H1 (cell line): ENCODE data around the gene PARP1. TPM values are rescaled to one million over a fixed set of nuclear protein-coding genes. Genes with fewer than 3 reads are reported as not detected.

Experiments
- CEBPB ChIP-seq: IDR thresholded peaks from 2 replicates; pipeline ENCODE4 v1.6.1; 2012; ENCODE audit warnings: low read depth, low read length
- CTBP2 ChIP-seq: IDR thresholded peaks from 2 replicates; pipeline ENCODE4 v1.7.0; 2011; ENCODE audit warnings: borderline replicate concordance, mild to moderate bottlenecking, moderate library complexity, mixed read lengths, low read length; ENCODE audit not compliant: insufficient read depth, insufficient read length
- EP300 ChIP-seq, 2 experiments: IDR thresholded peaks; 1 replicate in 1 of 2; 2 replicates in 1 of 2; pipeline ENCODE4 v1.6.1; 2011 to 2012; ENCODE audit warnings: low read depth in 2 of 2, low read length in 2 of 2, mild to moderate bottlenecking in 2 of 2, borderline replicate concordance in 1 of 2, inconsistent platforms in 1 of 2, moderate library complexity in 1 of 2
- HDAC6 ChIP-seq: IDR thresholded peaks from one replicate; pipeline ENCODE4 v1.7.1; 2012; ENCODE audit warnings: low read depth, mild to moderate bottlenecking, inconsistent platforms, low read length, moderate library complexity
- JUN ChIP-seq: IDR thresholded peaks from 2 replicates; pipeline ENCODE4 v1.6.1; 2011; ENCODE audit warnings: low read depth, mild to moderate bottlenecking, improper control_type of control experiment, low read length
- NANOG ChIP-seq: IDR thresholded peaks from 2 replicates; pipeline ENCODE4 v1.6.1; 2011; ENCODE audit warnings: low read length, low read depth, mild to moderate bottlenecking, inconsistent platforms; ENCODE audit not compliant: insufficient read depth, poor library complexity, severe bottlenecking
- SP4 ChIP-seq: IDR thresholded peaks from 2 replicates; pipeline ENCODE4 v1.6.1; 2012; ENCODE audit warnings: low read length, inconsistent platforms
- TEAD4 ChIP-seq: IDR thresholded peaks from 2 replicates; pipeline ENCODE4 v1.6.1; 2012; ENCODE audit warnings: low read depth, low read length, inconsistent platforms, mixed read lengths
- polyA plus RNA-seq, 7 experiments: library from polyadenylated mRNA; depleted of rRNA in 3 of 7; stranded (reverse) in 5 of 7; unstranded in 2 of 7; fragments of >200 nt in 5 of 7; fragments of 200-250 nt in 2 of 7; gene quantifications; 1 replicate in 5 of 7; 2 replicates in 1 of 7; 4 replicates in 1 of 7; pipeline versions ENCODE4 v1.2.1 to v1.2.3, GENCODE V29; 2011 to 2013; ENCODE audit warnings: missing spikeins in 2 of 7, mixed read lengths in 2 of 7
- total RNA-seq: library from RNA; stranded (reverse); fragmentation: NEBNext Ultra II Directional; extraction: Animal tissue kit (Norgen Biotek cat#: 25700); gene quantifications from 2 replicates; pipeline ENCODE4 v1.2.1, GENCODE V29; 2021
- TF ChIP-seq, protein P1 (sequence below): fragments of 300-600 bp; sonication (generic); IDR thresholded peaks from 2 replicates; pipeline ENCODE4 v1.7.1; 2012; ENCODE audit warnings: low read length, moderate library complexity, mild to moderate bottlenecking, inconsistent platforms; ENCODE audit not compliant: insufficient replicate concordance
- TF ChIP-seq, protein P2 (sequence below): IDR thresholded peaks from 2 replicates; pipeline ENCODE4 v1.6.1; 2011; ENCODE audit warnings: low read depth, mild to moderate bottlenecking, low read length; ENCODE audit not compliant: insufficient read depth

The PARP1 gene
- total and polyA plus RNA-seq, 2 of the 8 experiments (the other 6 are each of a cell fraction or from before 2014, with no cell fraction given), result 416 to 441 TPM

DNA sequence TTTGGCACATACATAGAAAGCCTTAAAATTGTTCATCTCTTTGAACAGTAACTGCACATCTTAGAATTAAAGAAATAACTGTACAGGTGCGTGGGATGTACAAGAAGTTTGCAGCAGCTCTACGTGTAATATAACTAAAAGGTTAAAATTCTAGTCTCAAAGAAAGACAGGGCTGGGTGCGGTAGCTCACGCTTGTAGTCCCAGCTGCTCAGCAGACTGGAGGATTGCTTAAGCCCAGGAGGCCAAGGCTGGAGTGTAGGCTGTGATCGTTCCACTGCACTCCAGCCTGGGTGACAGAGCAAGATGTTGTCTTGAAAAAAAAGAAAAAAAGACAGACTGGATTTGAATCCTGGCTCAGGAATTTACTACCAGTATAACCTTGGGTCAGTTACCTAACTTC lies 13.4 kb downstream of the PARP1 start (continued):
- TF ChIP-seq, protein P1, sequence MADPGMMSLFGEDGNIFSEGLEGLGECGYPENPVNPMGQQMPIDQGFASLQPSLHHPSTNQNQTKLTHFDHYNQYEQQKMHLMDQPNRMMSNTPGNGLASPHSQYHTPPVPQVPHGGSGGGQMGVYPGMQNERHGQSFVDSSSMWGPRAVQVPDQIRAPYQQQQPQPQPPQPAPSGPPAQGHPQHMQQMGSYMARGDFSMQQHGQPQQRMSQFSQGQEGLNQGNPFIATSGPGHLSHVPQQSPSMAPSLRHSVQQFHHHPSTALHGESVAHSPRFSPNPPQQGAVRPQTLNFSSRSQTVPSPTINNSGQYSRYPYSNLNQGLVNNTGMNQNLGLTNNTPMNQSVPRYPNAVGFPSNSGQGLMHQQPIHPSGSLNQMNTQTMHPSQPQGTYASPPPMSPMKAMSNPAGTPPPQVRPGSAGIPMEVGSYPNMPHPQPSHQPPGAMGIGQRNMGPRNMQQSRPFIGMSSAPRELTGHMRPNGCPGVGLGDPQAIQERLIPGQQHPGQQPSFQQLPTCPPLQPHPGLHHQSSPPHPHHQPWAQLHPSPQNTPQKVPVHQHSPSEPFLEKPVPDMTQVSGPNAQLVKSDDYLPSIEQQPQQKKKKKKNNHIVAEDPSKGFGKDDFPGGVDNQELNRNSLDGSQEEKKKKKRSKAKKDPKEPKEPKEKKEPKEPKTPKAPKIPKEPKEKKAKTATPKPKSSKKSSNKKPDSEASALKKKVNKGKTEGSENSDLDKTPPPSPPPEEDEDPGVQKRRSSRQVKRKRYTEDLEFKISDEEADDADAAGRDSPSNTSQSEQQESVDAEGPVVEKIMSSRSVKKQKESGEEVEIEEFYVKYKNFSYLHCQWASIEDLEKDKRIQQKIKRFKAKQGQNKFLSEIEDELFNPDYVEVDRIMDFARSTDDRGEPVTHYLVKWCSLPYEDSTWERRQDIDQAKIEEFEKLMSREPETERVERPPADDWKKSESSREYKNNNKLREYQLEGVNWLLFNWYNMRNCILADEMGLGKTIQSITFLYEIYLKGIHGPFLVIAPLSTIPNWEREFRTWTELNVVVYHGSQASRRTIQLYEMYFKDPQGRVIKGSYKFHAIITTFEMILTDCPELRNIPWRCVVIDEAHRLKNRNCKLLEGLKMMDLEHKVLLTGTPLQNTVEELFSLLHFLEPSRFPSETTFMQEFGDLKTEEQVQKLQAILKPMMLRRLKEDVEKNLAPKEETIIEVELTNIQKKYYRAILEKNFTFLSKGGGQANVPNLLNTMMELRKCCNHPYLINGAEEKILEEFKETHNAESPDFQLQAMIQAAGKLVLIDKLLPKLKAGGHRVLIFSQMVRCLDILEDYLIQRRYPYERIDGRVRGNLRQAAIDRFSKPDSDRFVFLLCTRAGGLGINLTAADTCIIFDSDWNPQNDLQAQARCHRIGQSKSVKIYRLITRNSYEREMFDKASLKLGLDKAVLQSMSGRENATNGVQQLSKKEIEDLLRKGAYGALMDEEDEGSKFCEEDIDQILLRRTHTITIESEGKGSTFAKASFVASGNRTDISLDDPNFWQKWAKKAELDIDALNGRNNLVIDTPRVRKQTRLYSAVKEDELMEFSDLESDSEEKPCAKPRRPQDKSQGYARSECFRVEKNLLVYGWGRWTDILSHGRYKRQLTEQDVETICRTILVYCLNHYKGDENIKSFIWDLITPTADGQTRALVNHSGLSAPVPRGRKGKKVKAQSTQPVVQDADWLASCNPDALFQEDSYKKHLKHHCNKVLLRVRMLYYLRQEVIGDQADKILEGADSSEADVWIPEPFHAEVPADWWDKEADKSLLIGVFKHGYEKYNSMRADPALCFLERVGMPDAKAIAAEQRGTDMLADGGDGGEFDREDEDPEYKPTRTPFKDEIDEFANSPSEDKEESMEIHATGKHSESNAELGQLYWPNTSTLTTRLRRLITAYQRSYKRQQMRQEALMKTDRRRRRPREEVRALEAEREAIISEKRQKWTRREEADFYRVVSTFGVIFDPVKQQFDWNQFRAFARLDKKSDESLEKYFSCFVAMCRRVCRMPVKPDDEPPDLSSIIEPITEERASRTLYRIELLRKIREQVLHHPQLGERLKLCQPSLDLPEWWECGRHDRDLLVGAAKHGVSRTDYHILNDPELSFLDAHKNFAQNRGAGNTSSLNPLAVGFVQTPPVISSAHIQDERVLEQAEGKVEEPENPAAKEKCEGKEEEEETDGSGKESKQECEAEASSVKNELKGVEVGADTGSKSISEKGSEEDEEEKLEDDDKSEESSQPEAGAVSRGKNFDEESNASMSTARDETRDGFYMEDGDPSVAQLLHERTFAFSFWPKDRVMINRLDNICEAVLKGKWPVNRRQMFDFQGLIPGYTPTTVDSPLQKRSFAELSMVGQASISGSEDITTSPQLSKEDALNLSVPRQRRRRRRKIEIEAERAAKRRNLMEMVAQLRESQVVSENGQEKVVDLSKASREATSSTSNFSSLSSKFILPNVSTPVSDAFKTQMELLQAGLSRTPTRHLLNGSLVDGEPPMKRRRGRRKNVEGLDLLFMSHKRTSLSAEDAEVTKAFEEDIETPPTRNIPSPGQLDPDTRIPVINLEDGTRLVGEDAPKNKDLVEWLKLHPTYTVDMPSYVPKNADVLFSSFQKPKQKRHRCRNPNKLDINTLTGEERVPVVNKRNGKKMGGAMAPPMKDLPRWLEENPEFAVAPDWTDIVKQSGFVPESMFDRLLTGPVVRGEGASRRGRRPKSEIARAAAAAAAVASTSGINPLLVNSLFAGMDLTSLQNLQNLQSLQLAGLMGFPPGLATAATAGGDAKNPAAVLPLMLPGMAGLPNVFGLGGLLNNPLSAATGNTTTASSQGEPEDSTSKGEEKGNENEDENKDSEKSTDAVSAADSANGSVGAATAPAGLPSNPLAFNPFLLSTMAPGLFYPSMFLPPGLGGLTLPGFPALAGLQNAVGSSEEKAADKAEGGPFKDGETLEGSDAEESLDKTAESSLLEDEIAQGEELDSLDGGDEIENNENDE, result no peak
- no peak for TF ChIP-seq NANOG
- TF ChIP-seq EP300 (IDR thresholded peaks at IDR 0.05; ENCODE audit: borderline replicate concordance in 1 of 2, low read depth in 2 of 2, low read length in 2 of 2), result no peak
- TF ChIP-seq TEAD4, result no peak
- TF ChIP-seq SP4, result no peak
- TF ChIP-seq, protein P2, sequence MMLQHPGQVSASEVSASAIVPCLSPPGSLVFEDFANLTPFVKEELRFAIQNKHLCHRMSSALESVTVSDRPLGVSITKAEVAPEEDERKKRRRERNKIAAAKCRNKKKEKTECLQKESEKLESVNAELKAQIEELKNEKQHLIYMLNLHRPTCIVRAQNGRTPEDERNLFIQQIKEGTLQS, result no peak
- no peak for TF ChIP-seq CEBPB
- TF ChIP-seq HDAC6, result no peak
- TF ChIP-seq JUN, result no peak
- TF ChIP-seq CTBP2, result no peak
